Measurements from ENCODE around the gene EDEM2. TPM values are rescaled to one million over a fixed set of nuclear protein-coding genes. Genes with fewer than 3 reads are reported as not detected.

The EDEM2 gene, protein sequence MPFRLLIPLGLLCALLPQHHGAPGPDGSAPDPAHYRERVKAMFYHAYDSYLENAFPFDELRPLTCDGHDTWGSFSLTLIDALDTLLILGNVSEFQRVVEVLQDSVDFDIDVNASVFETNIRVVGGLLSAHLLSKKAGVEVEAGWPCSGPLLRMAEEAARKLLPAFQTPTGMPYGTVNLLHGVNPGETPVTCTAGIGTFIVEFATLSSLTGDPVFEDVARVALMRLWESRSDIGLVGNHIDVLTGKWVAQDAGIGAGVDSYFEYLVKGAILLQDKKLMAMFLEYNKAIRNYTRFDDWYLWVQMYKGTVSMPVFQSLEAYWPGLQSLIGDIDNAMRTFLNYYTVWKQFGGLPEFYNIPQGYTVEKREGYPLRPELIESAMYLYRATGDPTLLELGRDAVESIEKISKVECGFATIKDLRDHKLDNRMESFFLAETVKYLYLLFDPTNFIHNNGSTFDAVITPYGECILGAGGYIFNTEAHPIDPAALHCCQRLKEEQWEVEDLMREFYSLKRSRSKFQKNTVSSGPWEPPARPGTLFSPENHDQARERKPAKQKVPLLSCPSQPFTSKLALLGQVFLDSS
- total RNA-seq, result 79.8 and 155 TPM in 2 replicates

DNA sequence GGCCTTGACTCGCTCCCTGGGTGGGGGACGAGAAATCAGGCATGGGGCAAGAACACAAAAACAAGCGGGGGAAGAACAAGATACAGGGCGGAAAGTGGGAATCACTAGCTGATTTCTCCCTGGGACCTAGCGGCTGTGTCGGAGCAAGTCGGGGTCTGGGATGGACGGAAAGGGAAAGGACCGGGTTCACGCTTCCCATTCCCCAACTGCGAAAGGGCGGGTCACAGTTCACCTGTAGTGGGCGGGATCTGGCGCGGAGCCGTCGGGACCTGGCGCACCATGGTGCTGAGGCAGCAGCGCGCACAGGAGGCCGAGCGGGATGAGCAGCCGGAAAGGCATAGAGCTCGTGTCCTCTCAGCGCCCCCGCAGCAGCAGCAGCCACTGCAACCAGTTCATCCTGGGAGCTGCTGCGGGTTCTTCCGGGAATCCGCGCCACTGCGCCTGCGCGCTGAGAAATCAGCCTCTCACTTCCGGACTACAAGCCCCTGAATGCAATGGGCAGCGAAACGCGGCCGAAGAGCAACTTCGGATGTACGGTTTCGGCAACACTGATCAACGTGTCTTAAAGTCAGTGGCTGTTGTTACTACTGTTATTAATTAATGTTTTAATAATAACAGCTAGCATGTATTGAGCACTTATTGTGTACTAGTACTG, at the start of gene EDEM2:
EDEM2 (minus strand) TSS at position 417 of the 655 bp plus-strand sequence; CDS start at position 339, 78 bp downstream.

DNA sequence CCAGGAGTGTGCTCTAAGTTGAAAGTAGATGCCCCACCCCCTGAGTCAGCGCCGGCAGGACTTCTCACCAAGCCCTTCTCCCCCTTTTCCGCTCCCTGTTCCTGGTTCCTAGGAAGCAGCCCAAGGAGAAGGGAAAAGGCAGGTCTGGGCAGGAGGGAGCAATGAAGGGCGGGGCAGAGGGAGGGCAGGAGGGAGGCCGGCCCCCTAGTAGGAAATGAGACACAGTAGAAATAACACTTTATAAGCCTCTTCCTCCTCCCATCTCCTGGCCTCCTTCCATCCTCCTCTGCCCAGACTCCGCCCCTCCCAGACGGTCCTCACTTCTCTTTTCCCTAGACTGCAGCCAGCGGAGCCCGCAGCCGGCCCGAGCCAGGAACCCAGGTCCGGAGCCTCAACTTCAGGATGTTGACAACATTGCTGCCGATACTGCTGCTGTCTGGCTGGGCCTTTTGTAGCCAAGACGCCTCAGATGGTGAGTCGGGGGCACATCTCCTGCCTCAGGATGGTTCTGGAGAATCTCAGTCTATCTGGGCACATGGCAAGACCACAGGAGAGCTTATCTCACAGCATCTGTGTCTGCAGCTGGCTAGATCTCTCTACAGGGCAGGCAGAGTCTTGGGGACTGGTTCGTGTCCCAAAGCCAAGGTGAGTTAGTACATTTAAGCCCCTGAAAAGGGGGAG, 24.8 kb upstream of the EDEM2 start, which contains the start of gene PROCR:
PROCR (plus strand) TSS at position 320 of the 681 bp plus-strand sequence; CDS start at position 403, 83 bp downstream.

DNA sequence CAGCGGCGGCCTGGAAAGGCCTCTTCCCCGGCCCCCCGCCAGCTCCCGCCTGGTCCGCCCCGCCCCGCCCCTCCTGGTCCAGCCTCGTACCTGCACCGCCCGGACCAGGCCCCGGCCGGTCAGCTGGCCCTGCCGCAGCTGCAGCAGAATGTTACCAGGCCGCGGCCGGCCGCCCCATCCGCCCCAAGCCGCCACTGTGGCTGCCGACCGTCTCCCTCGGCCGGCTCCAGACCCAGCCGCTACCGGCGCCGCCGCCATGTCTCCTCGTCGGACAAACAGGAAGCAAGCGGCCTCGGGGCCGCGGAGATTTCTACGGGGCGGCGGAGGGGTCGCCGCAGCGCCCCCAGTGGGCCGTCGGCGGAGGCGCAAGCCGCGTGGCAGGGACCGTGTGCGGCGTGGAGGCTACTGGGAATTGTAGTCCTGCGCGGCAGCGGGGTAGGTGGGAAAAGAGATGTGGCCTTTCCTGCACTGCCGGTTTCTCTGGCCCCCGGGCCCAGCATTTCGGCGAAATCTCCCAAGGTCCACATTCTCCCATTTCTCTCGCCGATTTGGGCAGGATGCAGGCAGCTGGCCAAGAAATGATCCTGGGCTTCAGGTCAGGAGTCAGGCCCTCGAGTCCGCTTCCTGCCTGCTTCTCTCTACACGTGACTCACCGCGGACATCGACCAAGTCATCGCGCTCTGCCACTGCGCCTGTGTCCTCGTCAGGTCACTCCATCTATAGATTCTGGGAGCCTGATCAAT, 54.4 kb downstream of the EDEM2 start, which contains the start of gene TRPC4AP:
TRPC4AP (minus strand) TSS at position 284 of the 743 bp plus-strand sequence; CDS start at position 258, 26 bp downstream.

Other genes starting within 250 kb of the EDEM2 start
- 50.8 and 63.2 TPM in 2 replicates for gene GSS, start 191.5 kb downstream of the EDEM2 start, total RNA-seq
- 0.16 and 0.26 TPM in 2 replicates for gene MYH7B, start 191.5 kb downstream of the EDEM2 start, total RNA-seq
- gene TRPC4AP, start 54.5 kb downstream of the EDEM2 start, total RNA-seq, result 47.3 and 56.0 TPM in 2 replicates
- 125 and 171 TPM in 2 replicates for gene PROCR, start 24.7 kb upstream of the EDEM2 start, total RNA-seq
- gene MMP24, start 79.4 kb upstream of the EDEM2 start, total RNA-seq, result 0.09 and 0.47 TPM in 2 replicates
- 25.4 and 41.6 TPM in 2 replicates for gene MMP24OS, start 130.8 kb upstream of the EDEM2 start, total RNA-seq
- gene EIF6, start 137.4 kb upstream of the EDEM2 start, total RNA-seq, result 121 and 137 TPM in 2 replicates
- gene FAM83C, start 145.1 kb upstream of the EDEM2 start, total RNA-seq, result not detected in 2 replicates

Measured in bronchial smooth muscle cell (primary cell).